NCI-H446 treated with DMSO at 0.1 percent for 48 hours (cell line): ENCODE data around the gene AGO1.
"Not testable (repeated sequence)": the region's sequence is repeated elsewhere in the genome, so short reads cannot be mapped to it uniquely, and the experiment has no call there.

Experiments
- DNase-seq: peaks from one replicate; lab custom pipeline; 2025; lab: John Stamatoyannopoulos, UW

Gene AGO1

DNA sequence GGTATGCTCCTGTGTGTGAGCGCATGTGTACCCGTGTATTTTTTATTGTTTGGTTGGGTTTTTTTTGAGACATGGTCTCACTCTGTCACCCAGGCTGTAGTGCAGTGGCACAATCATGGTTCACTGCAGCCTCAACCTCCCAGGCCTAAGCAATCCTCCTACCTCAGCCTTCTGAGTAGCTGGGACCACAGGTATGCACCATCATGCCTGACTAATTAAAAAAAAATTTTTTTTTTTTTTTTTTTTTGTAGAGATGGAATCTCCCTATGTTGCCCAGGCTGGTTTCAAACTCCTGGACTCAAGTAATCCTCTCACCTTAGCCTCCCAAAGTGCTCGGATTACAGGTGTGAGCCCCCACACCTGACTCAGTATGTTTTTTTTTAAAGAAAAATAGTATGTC is 89.6 kb downstream of the AGO1 start:
- DNase-seq, result not testable (repeated sequence)

DNA sequence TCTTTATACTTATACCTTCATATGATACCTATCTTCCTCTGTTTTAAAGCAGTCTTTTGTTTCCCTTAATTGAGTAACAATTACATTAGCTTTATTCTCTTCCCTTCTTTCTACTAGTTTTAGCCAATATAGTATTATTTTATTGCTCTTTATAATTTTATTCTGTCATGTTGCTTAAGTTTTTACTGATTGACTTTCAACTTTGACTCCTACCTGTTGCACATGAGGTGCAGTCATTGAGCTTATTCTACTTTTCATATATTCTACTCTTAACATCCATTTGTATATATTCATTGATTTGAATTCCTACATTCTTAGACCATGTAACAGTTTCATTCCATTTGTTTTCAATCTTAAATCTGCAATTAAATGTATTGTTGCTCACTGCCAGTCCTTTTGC is 97.1 kb downstream of the AGO1 start:
- no peak for DNase-seq
